NB4 (cell line): ENCODE measurements around the gene ARHGEF17.

Experiments
- DNase-seq: peaks from one replicate; pipeline ENCODE4 v3.0.0; 2010; ENCODE audit warnings: low read depth
- H3K4me3 ChIP-seq: one replicate; pipeline ENCODE4 v1.5.1; 2011; ENCODE audit warnings: mild to moderate bottlenecking, low read depth, low read length, moderate library complexity
- CTCF ChIP-seq: IDR thresholded peaks from one replicate; pipeline ENCODE4 v1.5.1; 2012; ENCODE audit warnings: low read depth, low read length
- MAX ChIP-seq: IDR thresholded peaks from 2 replicates; pipeline ENCODE4 v1.6.1; 2011; ENCODE audit warnings: low read depth, low read length
- MYC ChIP-seq: IDR thresholded peaks from 2 replicates; pipeline ENCODE4 v1.6.1; 2011; ENCODE audit warnings: low read depth, low read length
- POLR2A ChIP-seq: IDR thresholded peaks from 2 replicates; pipeline ENCODE4 v1.6.1; 2011; ENCODE audit warnings: mild to moderate bottlenecking; ENCODE audit not compliant: insufficient read length; ENCODE audit errors: extremely low read depth

ARHGEF17 gene

GRCh38 chr11:73280626-73281025 lies 27.4 kb upstream of the ARHGEF17 start:
- no peak for DNase-seq
- no peak overlapping the region for H3K4me3 ChIP-seq
- TF ChIP-seq CTCF (no peak), MAX (no peak), POLR2A (no peak), MYC (no peak)

- DNase-seq = no peak
- TF ChIP-seq CTCF (no peak), MAX (no peak), MYC (no peak), POLR2A (no peak)
- H3K4me3 ChIP-seq = no peak overlapping the region
Measured at GRCh38 chr11:73281201-73281741, 26.8 kb upstream of the ARHGEF17 start.

GRCh38 chr11:73281796-73282660 lies 26.0 kb upstream of the ARHGEF17 start:
- H3K4me3 ChIP-seq = no peak overlapping the region
- TF ChIP-seq MYC (no peak), POLR2A (no peak), CTCF (no peak), MAX (no peak)
- DNase-seq = peak; percentile 61

- TF ChIP-seq MYC = no peak
- no peak for TF ChIP-seq MAX
- TF ChIP-seq POLR2A = no peak
- no peak for TF ChIP-seq CTCF
Measured at GRCh38 chr11:73283276-73284000, 24.6 kb upstream of the ARHGEF17 start.

GRCh38 chr11:73284106-73284505 lies 24.0 kb upstream of the ARHGEF17 start:
- TF ChIP-seq MAX = no peak
- TF ChIP-seq MYC = no peak
- no peak for TF ChIP-seq CTCF
- TF ChIP-seq POLR2A = no peak

More at GRCh38 chr11:73283276-73284000, 24.6 kb upstream of the ARHGEF17 start:
- no peak for DNase-seq
- H3K4me3 ChIP-seq = no peak overlapping the region

More at GRCh38 chr11:73284106-73284505, 24.0 kb upstream of the ARHGEF17 start:
- H3K4me3 ChIP-seq = no peak overlapping the region
- no peak for DNase-seq
